HG03103 (cell line): ENCODE measurements around the gene TSPAN14.
"Not testable (repeated sequence)": the region's sequence is repeated elsewhere in the genome, so short reads cannot be mapped to it uniquely, and the experiment has no call there.

ENCODE experiments used
- ATAC-seq: cut with Tn5 transposase; IDR thresholded peaks from one replicate; pipeline ENCODE4 v1.9.1; 2021; ENCODE audit warnings: low read depth; ENCODE audit not compliant: unreplicated experiment

Gene TSPAN14

DNA sequence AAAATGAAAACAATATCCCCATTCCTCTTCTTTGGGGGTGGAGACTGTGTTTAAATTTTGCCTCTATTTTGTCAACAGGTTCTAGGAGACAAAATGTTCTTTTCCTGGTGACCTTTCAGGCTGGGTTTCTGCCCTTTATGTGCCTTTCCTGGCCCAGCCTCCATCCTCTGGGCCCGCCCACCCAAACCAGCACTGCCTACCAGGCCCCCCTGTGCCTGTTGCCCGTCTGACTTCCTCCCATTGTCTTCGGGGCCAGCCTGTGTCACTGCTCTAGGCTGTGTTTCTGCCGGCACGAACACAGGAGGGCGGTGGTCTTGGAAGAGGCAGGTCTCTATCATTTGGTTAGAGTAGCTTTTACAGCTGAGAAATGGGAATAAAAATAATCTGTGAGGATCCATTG is 13.9 kb downstream of the TSPAN14 start:
- ATAC-seq, result no peak

DNA sequence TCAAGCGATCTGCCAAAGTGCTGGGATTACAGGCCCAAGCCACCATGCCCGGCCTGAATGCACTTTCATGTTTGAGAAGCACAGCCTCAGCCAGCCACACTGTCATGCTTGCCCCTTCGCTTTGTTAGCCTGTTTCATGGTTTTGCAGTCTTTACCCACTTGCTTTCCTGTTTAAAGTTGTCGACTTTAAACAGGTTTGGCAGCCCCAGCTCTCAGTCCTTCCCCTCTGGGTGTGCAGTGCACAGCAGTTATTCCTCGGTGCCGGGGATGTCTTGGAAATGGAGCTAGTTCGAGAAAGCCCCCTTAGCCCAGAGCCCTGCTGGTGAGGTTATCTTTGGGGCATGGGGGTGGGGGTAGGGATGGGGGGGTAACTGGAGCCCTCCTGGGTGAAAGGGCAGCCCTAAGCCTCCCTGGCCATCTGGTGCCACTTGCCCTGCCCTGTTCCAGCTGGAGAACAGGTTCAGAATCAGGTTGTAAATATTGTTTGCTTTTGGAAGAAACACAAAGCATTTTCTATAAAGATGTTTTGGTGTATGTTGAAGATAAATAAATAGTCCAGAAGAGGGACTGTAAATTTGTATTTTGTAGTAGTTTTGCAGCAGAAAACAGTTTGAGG is 14.8 kb downstream of the TSPAN14 start:
- no peak for ATAC-seq

DNA sequence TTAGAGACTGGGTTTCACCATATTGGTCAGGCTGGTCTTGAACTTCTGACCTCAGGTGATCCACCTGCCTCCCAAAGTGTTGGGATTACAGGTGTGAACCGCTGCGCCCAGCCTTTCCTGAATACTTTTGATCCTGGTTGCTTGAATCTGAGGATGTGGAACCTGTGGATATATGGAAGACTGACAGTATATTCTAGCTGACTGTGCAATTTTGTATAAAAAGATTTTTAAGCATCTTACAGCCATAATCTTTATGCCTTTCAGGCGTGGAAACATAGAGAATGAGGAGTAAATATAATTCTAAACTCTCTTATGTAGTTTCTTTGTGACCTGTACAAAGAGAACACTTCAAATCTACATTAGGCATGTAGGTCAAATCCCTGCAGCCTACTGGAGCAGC is 16.2 kb downstream of the TSPAN14 start:
- no peak for ATAC-seq

DNA sequence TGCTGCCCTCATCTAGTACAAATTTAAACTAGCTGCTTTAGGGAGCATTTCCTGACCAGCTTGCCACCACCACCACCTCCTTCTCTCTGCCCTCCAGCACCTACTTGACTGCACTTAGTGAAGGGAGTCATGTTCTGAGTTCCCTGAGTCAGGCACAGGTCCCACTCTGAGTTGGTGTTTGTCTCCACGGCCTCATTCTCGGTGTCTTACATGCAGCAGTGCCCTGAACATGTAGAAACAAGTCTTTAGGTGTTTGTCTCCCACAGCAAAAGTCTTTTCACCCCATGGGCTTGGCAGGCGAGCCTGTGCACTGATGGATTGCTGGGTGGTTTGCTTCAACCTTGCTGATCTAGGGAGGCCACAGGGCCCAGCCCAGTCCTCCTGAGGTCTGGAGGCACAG is 16.9 kb downstream of the TSPAN14 start:
- ATAC-seq, result no peak

DNA sequence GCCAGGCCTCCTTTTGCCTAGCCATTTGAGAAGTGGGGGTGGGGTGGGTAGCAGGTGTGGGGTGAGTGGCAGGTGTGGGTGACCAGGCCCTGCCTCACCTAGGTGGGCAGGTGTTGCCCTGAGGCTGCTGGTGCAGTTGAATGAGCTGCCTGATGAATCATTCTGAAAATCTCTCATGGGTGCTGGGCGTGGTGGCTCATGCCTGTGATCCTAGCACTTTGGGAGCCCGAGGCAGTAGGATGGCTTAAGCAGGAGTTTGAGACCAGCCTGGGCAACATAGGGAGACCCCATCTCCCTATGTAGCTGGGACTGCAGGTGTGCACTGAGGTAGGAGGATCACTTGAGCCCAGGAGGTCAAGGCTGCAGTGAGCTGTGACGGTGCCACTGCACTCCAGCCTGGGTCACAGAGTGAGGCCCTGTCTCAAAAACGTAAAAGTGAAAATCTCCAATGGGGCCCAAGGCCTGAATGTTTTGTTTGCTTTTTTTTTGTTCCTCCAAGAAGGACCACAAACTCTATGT is 17.7 kb downstream of the TSPAN14 start:
- ATAC-seq, result peak; percentile 36

DNA sequence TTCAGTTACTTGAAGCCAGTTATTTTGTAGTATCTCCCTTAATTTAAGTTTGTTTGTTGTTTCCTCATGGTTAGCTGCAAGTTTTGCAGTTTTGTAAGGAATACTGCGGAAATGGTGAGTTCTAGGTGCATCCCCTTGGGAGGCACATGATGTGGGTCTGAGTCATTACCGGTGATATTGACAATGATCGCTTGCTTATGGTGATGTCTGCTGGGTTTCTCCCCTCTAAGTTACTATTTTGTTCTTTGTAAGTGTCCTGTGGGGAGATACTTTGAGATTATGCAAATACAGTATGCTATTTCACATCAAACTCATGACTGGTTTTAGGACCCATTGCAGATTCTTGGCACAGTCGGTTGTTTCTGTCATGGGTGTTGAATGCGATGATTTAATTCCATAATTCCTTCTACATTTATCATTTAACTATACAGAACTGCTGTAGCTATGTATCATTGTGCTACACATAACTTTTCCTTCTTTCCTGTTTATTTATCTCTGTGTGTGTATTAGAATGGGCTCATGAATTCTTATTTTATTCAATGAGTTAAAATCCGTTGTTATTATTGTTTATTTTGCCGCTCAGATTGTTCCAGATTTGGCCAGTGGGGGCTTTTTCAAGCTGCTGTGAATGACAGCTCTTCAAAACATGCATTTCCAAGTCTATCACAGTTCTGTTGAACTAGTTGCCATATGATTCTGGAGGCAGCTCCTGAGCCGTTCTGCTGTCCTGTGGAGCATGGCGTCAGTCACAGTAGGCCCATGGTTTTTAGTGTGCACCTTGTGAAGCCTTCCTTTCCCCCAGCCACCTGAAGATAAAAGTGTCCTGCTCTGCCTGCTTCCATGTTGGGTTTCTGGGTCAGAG is 18.4 kb downstream of the TSPAN14 start:
- peak; percentile 87 for ATAC-seq

DNA sequence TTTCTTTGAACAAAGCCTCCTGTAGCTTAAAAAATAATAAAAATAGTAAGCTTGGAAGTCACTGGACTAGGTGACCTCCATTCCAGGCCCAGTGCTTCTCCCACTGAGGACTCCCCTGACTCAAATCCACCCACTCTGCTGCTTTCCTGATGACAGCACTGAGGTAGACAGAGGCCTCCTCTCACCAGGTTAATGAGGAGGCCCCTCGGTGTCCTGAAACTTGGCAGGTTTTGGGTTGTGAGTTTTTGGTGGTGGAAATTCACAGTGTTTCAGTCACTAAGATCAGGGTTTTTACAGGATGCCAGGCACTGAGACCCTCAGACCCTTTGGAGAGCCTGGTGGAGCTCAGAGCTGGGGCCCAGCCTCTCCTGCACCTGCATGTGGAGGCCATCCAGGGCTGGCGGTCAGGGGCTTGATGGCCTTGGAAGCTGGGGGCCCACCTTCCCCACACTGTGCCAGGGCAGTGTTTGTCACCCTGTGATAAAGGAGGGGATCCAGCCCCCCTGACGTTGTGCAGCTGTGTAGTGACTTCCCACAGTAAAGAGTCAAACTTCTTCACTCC is 19.1 kb downstream of the TSPAN14 start:
- no peak for ATAC-seq

DNA sequence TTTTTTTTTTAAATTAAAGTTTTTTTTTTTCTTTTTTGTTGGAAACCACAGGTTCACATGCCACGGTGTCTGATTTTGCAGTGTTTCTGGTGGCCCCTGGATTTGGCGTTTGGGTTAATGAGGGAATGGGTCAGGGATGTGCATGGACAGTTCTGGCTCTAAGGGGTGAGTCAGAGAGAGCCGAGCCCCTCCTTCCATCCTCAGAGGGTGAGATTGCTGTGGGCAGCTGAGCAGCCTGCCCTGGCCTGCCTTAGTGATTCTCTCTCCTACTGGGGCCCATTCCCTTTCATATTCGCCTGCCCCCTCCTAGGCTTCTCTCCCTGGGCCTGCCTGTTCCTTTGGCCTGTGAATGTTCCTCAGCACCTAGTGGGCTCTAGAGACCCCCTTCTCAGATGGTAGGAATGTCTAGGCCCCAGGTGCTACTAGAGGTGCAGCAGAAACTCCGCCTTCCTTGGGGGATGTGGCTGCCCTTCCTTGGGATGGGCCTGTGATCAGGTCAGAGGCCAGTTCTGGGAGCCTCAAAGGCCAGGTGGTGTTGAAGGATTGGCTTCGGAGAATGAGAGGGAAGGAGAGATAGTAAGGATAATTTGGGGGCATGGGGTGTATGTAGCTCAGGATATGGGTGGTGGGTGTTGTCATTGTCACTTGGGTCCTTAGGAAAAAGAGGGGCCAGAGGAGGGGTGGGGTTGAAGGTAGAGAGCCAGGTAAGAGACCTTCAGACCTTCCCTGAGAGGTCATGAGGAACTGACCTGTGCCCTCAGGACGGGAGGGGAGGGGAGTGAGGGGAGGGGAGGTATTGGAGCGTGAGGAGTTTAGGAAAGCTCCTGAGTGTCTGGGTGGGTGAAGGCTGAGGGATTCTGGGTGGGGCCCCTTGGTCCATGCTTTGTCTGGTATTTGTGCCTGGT is 19.8 kb downstream of the TSPAN14 start:
- no peak for ATAC-seq

DNA sequence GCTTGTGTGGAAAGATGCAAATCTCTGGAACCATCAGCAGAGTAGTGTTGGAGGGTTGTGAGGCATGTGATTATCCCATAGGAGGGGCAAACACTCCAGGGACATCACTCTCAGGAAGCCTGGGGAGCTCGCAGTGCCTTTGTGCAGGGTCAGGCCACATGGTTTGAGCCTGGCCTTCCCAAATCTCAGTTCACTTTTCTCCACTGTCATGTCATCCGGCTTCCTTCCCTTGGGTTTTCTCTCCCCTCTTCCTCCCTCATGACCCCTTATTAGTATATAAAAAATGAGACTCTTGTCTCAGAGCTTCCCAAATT is 20.4 kb downstream of the TSPAN14 start:
- ATAC-seq, result no peak

DNA sequence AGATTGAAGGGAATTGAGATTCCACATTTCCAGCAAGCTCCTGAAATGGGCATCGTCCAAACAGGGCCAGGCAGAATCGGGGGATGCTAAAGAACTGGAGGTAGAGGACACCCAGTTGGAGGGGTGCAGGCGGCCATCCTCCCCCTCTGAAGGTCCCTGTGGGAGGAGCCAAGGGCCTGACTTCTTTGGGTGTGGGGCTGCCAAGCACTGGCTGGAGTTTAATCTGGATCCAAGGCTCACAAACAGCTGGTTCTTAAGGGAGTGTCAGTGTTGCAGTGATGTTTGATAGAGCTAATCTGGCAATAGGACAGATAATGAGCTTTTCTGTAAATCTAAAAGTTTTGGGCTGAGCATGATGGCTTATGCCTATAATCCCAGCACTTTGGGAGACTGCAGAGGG is 20.8 kb downstream of the TSPAN14 start:
- ATAC-seq, result no peak

DNA sequence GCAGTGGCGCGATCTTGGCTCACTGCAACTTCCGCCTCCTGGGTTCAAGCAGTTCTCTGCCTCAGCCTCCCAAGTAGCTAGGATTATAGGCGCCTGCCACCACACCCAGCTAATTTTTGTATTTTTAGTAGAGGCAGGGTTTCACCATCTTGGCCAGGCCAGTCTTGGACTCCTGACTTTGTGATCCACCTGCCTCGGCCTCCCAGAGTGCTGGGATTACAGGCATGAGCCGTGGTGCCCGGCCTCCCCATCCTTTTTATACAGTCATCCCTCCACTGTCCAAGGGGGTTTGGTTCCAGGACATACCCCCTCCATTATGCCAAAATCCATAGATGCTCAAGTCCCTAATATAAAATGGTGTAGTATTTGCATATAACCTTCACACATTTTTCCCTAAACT is 21.5 kb downstream of the TSPAN14 start:
- ATAC-seq, result not testable (repeated sequence)

DNA sequence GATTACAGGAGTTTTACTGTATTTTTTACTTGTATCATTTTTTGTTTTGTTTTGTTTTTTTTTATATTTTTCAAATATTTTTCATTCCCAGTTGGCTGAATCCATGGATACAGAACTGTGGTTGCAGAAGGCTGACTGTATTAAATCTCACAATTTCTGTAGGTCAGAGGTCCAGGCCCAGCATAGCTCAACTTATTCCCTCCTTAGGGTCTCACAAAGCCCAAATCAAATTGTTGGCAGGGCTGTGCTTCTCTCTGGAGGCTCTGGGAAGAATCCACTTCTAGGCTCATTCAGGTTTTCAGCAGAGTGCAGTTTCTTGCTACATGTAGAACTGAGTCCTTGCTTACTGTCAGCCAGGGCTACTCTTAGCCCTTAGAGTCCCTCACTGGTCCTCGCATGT is 22.6 kb downstream of the TSPAN14 start:
- ATAC-seq, result no peak

DNA sequence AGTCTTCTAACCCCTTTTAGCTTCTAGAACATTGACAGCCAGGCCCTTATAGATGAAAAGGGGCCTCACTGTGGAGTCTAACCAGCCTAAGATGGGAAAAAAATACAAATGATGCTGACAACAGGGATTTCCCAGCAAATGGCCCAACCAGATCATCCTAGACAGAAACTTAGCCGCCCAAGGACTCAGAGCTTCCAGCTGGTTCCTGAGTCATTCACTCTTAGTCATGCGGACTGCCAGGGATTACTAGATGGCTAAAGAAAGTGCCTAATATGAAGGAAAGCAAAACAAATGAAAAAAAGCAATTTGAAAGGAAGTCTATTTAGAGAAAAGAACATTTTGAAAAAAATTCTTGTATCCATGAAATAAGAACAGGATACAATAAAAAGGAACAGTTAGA is 23.7 kb downstream of the TSPAN14 start:
- ATAC-seq, result no peak

DNA sequence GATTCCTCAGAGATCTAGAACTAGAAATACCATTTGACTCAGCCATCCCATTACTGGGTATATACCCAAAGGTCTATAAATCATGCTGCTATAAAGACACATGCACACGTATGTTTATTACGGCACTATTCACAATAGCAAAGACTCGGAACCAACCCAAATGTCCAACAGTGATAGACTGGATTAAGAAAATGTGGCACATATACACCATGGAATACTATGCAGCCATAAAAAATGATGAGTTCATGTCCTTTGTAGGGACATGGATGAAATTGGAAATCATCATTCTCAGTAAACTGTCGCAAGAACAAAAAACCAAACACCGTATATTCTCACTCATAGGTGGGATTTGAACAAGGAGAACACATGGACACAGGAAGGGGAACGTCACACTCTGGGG is 26.3 kb downstream of the TSPAN14 start:
- ATAC-seq, result not testable (repeated sequence)

DNA sequence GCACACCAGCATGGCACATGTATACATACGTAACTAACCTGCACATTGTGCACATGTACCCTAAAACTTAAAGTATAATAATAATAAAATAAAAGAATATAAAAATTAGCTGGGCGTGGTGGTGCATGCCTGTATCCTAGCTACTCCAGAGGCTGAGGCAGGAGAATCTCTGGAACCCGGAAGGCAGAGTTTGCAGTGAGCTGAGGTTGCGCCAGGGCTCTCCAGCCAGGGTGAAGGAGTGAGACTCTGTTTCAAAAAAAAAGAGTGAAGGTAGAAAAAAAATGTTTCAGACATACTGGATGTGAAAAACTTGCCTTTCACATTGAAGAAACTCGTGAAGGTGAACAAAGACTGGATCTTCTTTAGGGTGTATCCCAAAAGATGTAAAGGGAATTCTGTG is 26.7 kb downstream of the TSPAN14 start:
- no peak for ATAC-seq

DNA sequence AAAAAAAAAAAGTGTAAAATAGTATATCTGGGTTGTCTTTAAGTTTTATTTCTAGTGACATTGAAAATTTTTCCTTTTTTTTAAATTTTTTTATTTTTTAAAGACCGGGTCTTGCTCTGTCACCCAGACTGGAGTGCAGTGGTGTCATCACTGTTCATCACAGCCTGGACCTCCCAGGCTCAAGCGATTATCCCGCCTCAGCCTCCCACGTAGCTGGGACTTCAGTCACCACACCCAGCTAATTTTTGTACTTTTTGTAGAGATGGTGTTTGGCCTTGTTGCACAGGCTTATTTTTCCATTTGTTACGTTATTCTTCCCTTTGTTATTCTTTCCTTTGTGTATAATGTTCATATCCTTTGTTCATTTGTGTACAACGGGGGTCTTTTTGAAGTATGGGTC is 30.1 kb downstream of the TSPAN14 start:
- ATAC-seq, result no peak

DNA sequence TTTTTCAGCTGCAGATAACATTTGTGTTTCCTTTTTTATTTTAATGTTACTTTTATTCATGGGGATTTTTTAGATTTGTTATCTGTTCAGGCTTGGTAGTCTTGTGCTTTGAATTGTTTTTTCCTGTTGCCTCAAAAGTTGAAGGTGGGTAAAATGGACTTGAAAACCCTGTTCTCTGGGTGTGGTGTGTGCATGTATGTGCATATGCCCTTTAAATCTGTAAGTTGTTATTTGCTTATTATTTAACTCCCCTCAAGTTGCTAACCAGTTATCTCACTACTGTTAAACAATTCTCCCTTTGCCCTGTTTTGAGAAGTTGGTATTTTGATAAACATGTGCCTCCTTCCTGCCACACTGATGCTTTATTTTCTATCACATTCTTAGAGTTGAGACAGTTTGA is 30.6 kb downstream of the TSPAN14 start:
- no peak for ATAC-seq

DNA sequence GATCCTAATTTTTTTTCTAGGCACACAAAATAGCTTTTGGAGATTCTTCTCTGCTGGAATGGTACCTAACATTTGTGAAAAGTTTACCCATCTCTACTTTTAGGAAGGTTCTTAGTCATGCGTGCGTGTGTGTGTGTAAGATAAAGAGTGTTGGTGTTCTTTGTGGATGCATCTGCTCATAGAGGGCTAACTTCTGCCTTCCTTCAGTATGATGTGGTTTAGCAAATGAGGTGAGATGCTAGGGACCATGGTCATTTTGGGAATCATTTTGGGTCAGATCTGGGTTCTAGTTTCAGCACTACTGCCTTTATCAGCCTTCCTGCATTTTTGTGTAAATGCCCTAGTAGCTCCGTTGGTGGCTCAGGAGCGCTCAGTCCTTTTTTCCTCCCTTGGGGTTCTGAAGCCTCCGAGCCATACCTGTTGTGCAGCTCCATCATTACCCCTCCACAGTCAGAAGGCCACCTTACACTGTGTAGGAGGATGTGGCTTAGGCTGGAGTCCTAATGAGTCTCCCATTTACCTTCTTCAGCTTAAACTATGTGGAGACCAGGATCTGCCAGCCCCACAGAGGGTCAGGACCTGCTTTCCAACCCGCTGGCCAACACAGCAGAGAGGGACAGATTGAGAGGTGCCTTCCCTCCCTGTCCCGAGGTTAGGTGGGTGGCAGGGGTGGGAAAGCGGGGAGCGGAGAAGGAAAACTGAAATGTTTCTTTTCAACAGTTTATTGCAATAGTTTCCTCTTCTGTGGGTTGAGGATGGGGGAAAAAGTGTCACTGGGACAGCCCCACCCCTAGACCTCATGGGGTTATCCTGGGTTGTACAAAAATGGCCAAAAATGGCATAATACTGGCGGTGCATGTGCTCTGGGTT is 31.2 kb downstream of the TSPAN14 start:
- no peak for ATAC-seq

DNA sequence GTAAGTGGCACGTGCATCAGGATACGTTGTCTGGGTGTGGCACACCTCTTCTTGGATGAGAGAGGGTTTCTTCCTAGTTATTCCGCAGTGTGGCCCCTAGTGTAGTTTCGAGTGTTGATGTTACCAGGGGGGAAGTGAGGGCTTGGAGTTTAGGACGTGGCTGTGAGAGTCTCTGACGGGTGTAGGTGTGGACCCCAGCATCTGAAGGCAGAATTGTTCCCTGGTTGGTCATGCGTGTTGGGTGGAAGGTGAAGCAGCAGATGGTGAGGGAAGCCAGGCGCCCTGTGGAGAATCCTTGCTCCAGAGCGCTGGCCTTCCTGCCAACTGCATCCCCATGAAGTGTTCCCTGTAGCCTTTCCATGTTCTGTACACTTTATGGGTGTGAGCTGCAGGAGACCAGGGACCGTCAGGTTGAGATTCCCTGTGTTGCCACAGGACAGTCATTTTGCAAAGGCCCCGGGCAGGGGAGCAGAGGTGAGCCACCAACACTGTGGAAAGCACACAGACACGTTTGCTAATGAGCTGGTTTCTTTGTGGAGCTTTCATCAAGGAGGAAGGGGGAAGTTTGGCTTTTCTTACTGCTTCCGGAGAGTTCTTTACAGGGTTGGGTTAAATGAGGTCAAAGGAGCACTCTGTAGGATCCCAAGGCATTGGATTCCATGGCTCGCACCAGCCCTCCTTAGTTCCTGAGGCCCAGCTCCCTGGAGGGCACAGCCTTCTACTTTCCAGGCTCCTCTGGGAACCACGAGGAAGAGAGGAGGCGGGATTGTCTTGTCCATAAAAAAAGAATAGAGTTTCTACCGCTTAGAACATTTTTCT is 32.0 kb downstream of the TSPAN14 start:
- ATAC-seq, result no peak
